ENCODE results near the gene MKNK2.

DNA sequence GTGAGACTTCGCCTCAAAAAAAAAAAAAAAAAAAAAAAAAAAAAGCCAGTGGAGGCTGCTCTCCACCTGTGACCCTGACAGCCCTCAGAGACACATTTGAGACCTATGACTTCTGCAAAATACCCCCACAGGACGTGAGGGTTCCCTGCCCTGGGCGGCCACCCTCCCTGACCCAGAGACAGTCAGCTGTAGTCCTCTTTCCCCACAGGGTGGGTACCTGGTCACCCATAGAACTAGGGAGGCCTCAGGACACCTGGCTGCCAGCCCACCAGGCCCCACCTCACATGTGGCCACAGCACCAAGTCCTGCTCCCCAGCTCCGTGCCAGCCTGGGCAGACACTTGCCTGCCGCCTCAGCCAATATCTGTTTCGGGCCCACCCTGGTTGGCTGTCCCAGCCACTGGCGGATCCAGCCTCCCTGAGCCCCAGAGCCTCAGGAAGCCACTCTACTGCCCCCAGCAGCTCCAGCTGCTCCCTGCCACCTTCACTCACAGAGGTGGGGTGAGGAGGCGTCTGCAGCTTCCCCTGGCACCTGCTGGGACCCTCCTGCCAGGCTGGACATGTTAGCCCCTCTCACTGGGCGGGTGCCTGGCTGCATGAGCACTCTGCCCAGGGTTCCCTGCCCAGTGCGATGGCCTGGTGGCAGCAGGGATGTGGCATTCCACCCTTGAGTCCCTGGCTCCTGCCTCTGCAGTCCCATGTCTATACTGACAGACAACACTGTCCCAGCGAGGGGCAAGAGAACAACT is 6.9 kb downstream of the MKNK2 start:
- TF ChIP-seq, protein P1, sequence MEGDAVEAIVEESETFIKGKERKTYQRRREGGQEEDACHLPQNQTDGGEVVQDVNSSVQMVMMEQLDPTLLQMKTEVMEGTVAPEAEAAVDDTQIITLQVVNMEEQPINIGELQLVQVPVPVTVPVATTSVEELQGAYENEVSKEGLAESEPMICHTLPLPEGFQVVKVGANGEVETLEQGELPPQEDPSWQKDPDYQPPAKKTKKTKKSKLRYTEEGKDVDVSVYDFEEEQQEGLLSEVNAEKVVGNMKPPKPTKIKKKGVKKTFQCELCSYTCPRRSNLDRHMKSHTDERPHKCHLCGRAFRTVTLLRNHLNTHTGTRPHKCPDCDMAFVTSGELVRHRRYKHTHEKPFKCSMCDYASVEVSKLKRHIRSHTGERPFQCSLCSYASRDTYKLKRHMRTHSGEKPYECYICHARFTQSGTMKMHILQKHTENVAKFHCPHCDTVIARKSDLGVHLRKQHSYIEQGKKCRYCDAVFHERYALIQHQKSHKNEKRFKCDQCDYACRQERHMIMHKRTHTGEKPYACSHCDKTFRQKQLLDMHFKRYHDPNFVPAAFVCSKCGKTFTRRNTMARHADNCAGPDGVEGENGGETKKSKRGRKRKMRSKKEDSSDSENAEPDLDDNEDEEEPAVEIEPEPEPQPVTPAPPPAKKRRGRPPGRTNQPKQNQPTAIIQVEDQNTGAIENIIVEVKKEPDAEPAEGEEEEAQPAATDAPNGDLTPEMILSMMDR (IDR thresholded peaks at IDR 0.05; ENCODE audit: poor library complexity, severe bottlenecking) = no peak
- TF ChIP-seq RAD21 (conservative IDR thresholded peaks at IDR 0.05) = no peak
- TF ChIP-seq EP300 (conservative IDR thresholded peaks at IDR 0.05; ENCODE audit: poor library complexity, severe bottlenecking) = no peak
- no peak for TF ChIP-seq EZH2 (IDR thresholded peaks at IDR 0.05; ENCODE audit: borderline replicate concordance, insufficient read depth, low read length, poor library complexity, severe bottlenecking)
- no peak for TF ChIP-seq MXI1 (conservative IDR thresholded peaks at IDR 0.05; ENCODE audit: poor library complexity, severe bottlenecking)
- TF ChIP-seq POLR2AphosphoS5 (IDR thresholded peaks at IDR 0.05) = no peak
- no peak for TF ChIP-seq TAF1 (IDR thresholded peaks at IDR 0.05; ENCODE audit: low read depth)
